Peyer's patch (tissue), 4 donors: ENCODE measurements around the gene ELMO1.

Experiments
- CTCF ChIP-seq, 6 experiments: fragments of 450-650 bp in 4 of 6; fragments of 200-600 bp in 2 of 6; sonication (generic) in 1 of 6; IDR thresholded peaks; one replicate each; pipeline ENCODE4 v1.5.1; 2017 to 2019; ENCODE audit warnings: antibody characterized with exemption in 6 of 6, mild to moderate bottlenecking in 3 of 6, moderate library complexity in 1 of 6
- POLR2A ChIP-seq, 2 donors: fragments of 450-650 bp; IDR thresholded peaks; one replicate each; pipeline ENCODE4 v1.5.1; 2017; ENCODE audit warnings: antibody characterized with exemption in 2 of 2, mild to moderate bottlenecking in 2 of 2, moderate library complexity in 2 of 2

GRCh38 chr7:36887233-36887632, 561.4 kb downstream of the ELMO1 start:
- TF ChIP-seq CTCF (IDR thresholded peaks at IDR 0.05), result no peak
- no peak for TF ChIP-seq POLR2A (IDR thresholded peaks at IDR 0.05)
